H1 (cell line): Measurements from ENCODE around the gene NUP42. TPM values are rescaled to one million over a fixed set of nuclear protein-coding genes. Genes with fewer than 3 reads are reported as not detected.

Experiments used
- CHD1 ChIP-seq: IDR thresholded peaks from 2 replicates; pipeline ENCODE4 v1.6.1; 2012; ENCODE audit warnings: low read depth, low read length, improper control_type of control experiment
- CHD2 ChIP-seq: IDR thresholded peaks from 2 replicates; pipeline ENCODE4 v1.6.1; 2012; ENCODE audit warnings: low read length, improper control_type of control experiment
- polyA plus RNA-seq, 7 experiments: library from polyadenylated mRNA; depleted of rRNA in 3 of 7; stranded (reverse) in 5 of 7; unstranded in 2 of 7; fragments of >200 nt in 5 of 7; fragments of 200-250 nt in 2 of 7; gene quantifications; 1 replicate in 5 of 7; 2 replicates in 1 of 7; 4 replicates in 1 of 7; pipeline versions ENCODE4 v1.2.1 to v1.2.3, GENCODE V29; 2011 to 2013; ENCODE audit warnings: missing spikeins in 2 of 7, mixed read lengths in 2 of 7
- total RNA-seq: library from RNA; stranded (reverse); fragmentation: NEBNext Ultra II Directional; extraction: Animal tissue kit (Norgen Biotek cat#: 25700); gene quantifications from 2 replicates; pipeline ENCODE4 v1.2.1, GENCODE V29; 2021

The NUP42 gene
- total and polyA plus RNA-seq, 2 of the 8 experiments (the other 6 are each of a cell fraction or from before 2014, with no cell fraction given): 31.8 to 41.2 TPM

DNA sequence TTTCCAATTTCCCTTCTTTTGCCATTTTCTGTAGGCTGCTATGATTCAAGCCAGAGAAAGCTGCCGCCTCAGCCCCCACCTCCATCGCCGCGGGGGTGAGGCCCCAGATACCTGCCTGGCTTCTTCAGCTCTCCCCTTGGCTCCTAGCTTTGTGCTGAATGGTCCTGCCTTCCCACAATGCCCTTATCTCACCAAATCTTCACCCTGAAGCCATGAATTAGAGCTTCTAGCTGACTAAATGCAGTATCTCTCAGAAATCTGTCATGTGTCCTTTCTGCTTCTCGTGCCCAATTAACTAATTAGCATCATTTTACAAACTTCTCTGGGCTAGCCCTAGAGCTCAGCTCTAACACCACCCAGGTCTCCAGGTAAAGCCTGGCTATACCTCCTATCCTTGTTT, 32.6 kb downstream of the NUP42 start (continued):
- TF ChIP-seq CHD1 (no peak), CHD2 (no peak)
